CD4-positive, CD25-positive, alpha-beta regulatory T cell (primary cell): ENCODE results near the gene ADGRA1. TPM values are rescaled to one million over a fixed set of nuclear protein-coding genes. Genes with fewer than 3 reads are reported as not detected.

Experiments
- ATAC-seq, 2 donors: fragments of 150-1000 bp; cut with Tn5 transposase; one replicate each; pipeline ENCODE4 v1.10.0; 2021; ENCODE audit warnings: low read depth in 2 of 2, moderate number of reproducible peaks in 2 of 2, moderate library complexity in 1 of 2
- DNase-seq, 3 donors: peaks; one replicate each; pipeline versions ENCODE4 v3.0.0 to v3.0.0-alpha.2; 2012 to 2022; ENCODE audit warnings: mixed read lengths in 1 of 3
- H3K27ac ChIP-seq: one replicate; pipeline ENCODE4 v1.7.0; 2013; ENCODE audit warnings: mild to moderate bottlenecking, low read length; ENCODE audit not compliant: insufficient read depth, poor library complexity, severe bottlenecking
- H3K27me3 ChIP-seq: one replicate; pipeline ENCODE4 v1.7.0; 2013; ENCODE audit warnings: low read length; ENCODE audit not compliant: control insufficient read depth, insufficient read depth
- H3K36me3 ChIP-seq: one replicate; pipeline ENCODE4 v1.7.0; 2013; ENCODE audit warnings: mild to moderate bottlenecking, low read length, moderate library complexity; ENCODE audit not compliant: control insufficient read depth, insufficient read depth
- H3K4me1 ChIP-seq: 2 replicates; pipeline ENCODE4 v1.7.0; 2013; ENCODE audit warnings: mild to moderate bottlenecking, low read length; ENCODE audit not compliant: insufficient read depth, control insufficient read depth, poor library complexity, severe bottlenecking
- H3K4me3 ChIP-seq: one replicate; pipeline ENCODE4 v1.7.0; 2013; ENCODE audit warnings: low read depth, mild to moderate bottlenecking, low read length, moderate library complexity
- H3K9me3 ChIP-seq, 2 experiments: 1 replicate in 1 of 2; 2 replicates in 1 of 2; pipeline ENCODE4 v1.7.0; 2013; ENCODE audit warnings: low read length in 2 of 2, mild to moderate bottlenecking in 1 of 2, moderate library complexity in 1 of 2; ENCODE audit not compliant: control insufficient read depth in 2 of 2
- H3K27ac Mint-ChIP-seq, 3 donors: one replicate each; pipeline ENCODE4 v1.8.0; 2020 to 2022; ENCODE audit warnings: mild to moderate bottlenecking in 3 of 3, mixed read lengths in 3 of 3, moderate library complexity in 2 of 3
- H3K27me3 Mint-ChIP-seq: one replicate; pipeline ENCODE4 v1.8.0; 2022; ENCODE audit warnings: mild to moderate bottlenecking, mixed read lengths
- H3K36me3 Mint-ChIP-seq: one replicate; pipeline ENCODE4 v1.8.0; 2020; ENCODE audit warnings: mixed read lengths
- H3K4me1 Mint-ChIP-seq, 4 donors: one replicate each; pipeline ENCODE4 v1.8.0; 2020 to 2022; ENCODE audit warnings: mixed read lengths in 4 of 4, mild to moderate bottlenecking in 1 of 4
- H3K4me3 Mint-ChIP-seq, 4 donors: one replicate each; pipeline ENCODE4 v1.8.0; 2020 to 2022; ENCODE audit warnings: mild to moderate bottlenecking in 4 of 4, mixed read lengths in 4 of 4, moderate library complexity in 3 of 4
- H3K9me3 Mint-ChIP-seq, 7 donors: one replicate each; pipeline ENCODE4 v1.8.0; 2020 to 2022; ENCODE audit warnings: mixed read lengths in 7 of 7, mild to moderate bottlenecking in 3 of 7, moderate library complexity in 2 of 7
- polyA plus RNA-seq, 4 donors: library from polyadenylated mRNA; unstranded; fragments of 300-500 nt; fragmentation: Illumina TruSeq; gene quantifications; one replicate each; pipeline ENCODE4 v1.2.3, GENCODE V29; 2021
- total RNA-seq: library from RNA; stranded (reverse); gene quantifications from one replicate; pipeline ENCODE4 v1.2.3, GENCODE V29; 2022

ADGRA1 gene
- total and polyA plus RNA-seq, 5 donors from 2014 or later = not detected

DNA sequence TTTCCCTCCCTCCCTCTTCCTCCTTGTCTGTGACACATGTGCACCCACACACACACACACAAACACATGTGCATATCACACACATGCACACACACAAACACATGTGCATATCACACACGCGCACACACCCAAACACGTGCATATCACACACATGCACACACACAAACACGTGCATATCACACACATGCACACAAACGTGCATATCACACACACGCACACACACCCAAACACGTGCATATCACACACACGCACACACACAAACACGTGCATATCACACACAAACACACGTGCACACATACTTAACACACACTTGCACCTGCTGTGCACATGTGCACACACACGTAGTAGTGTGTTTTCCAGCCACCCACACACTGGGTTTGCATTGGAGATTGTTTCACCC lies 42.9 kb downstream of the ADGRA1 start:
- no peaks in the 10 kb centered on the region for H3K27me3 ChIP-seq
- no peak for ATAC-seq
- no peaks in the 10 kb centered on the region for H3K4me1 Mint-ChIP-seq
- H3K36me3 Mint-ChIP-seq = no peaks in the 10 kb centered on the region
- H3K27me3 Mint-ChIP-seq = no peaks in the 10 kb centered on the region
- no peak for DNase-seq
- no peak overlapping the region for H3K4me3 Mint-ChIP-seq
- no peak overlapping the region for H3K4me3 ChIP-seq
- no peaks in the 10 kb centered on the region for H3K36me3 ChIP-seq
- no peaks in the 10 kb centered on the region for H3K9me3 ChIP-seq
- no peak overlapping the region for H3K27ac ChIP-seq
- peaks cover 0 to 3% (median 0%) of the 10 kb centered on the region in 7 donors for H3K9me3 Mint-ChIP-seq
- no peaks in the 10 kb centered on the region for H3K4me1 ChIP-seq
- no peak overlapping the region for H3K27ac Mint-ChIP-seq

DNA sequence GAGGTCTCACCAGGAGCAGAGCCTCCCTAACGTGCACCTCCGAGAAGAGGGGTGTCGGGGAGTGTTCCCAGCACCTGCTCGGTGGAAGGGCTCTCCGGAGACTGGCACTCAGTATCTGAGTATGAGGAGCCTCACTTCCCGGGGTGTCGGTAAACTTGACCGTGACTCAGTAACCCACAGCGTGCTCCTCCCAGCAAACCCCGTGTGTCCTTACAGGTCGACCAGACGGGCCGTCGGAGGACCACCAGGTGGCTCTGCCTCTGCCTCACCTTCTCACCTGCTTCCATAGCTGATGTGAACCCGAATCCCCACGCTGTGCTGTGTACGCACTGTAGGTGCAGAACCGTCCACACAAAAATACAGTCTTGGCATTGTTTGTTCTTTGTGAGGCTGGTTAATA lies 43.3 kb downstream of the ADGRA1 start:
- Histone ChIP-seq H3K36me3 (no peaks in the 10 kb centered on the region), H3K9me3 (no peaks in the 10 kb centered on the region), H3K4me3 (no peak overlapping the region), H3K27me3 (no peaks in the 10 kb centered on the region), H3K4me1 (no peaks in the 10 kb centered on the region), H3K27ac (no peak overlapping the region)
- DNase-seq = no peak
- peaks cover 0 to 3% (median 0%) of the 10 kb centered on the region in 7 donors for H3K9me3 Mint-ChIP-seq
- no peaks in the 10 kb centered on the region for H3K4me1 Mint-ChIP-seq
- no peaks in the 10 kb centered on the region for H3K27me3 Mint-ChIP-seq
- H3K27ac Mint-ChIP-seq = no peak overlapping the region
- ATAC-seq = no peak
- no peaks in the 10 kb centered on the region for H3K36me3 Mint-ChIP-seq
- no peak overlapping the region for H3K4me3 Mint-ChIP-seq

DNA sequence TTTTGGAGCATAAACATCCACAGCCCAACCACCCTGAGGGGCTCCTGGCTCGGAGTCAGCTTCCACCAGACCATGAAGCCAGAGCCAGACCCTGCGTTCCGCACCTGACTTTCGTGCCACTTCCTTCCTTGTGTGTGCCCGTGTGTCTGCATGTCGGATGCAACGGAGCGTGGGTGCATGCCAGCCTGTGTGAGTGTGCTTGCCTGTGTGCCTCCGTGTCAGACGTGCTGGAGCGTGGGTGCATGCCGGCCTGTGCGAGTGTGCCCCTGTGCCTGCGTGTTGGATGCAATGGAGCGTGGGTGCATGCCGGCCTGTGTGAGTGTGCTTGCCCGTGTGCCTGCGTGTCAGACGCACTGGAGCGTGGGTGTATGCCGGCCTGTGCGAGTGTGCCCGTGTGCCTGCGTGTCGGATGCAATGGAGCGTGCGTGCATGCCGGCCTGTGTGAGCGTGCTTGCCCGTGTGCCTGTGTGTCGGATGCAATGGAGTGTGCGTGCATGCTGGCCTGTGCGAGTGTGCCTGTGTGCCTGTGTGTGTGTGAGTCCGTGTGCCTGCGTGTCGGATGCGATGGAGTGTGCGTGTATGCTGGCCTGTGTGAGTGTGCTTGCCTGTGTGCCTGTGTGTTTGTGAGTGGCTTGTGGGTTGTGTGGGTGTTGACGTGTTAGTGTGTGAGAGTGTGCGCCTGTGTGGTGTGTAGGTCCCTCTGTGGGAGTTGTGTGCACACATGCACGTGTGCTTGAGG lies 44.2 kb downstream of the ADGRA1 start:
- H3K9me3 Mint-ChIP-seq = peaks cover 0 to 3% (median 0%) of the 10 kb centered on the region in 7 donors
- no peak for ATAC-seq
- Histone ChIP-seq H3K27me3 (no peaks in the 10 kb centered on the region), H3K27ac (no peak overlapping the region), H3K4me3 (no peak overlapping the region), H3K36me3 (no peaks in the 10 kb centered on the region), H3K9me3 (no peaks in the 10 kb centered on the region), H3K4me1 (no peaks in the 10 kb centered on the region)
- H3K27me3 Mint-ChIP-seq = no peaks in the 10 kb centered on the region
- no peak for DNase-seq
- H3K36me3 Mint-ChIP-seq = no peaks in the 10 kb centered on the region
- no peak overlapping the region for H3K27ac Mint-ChIP-seq
- H3K4me3 Mint-ChIP-seq = no peak overlapping the region
- no peaks in the 10 kb centered on the region for H3K4me1 Mint-ChIP-seq

DNA sequence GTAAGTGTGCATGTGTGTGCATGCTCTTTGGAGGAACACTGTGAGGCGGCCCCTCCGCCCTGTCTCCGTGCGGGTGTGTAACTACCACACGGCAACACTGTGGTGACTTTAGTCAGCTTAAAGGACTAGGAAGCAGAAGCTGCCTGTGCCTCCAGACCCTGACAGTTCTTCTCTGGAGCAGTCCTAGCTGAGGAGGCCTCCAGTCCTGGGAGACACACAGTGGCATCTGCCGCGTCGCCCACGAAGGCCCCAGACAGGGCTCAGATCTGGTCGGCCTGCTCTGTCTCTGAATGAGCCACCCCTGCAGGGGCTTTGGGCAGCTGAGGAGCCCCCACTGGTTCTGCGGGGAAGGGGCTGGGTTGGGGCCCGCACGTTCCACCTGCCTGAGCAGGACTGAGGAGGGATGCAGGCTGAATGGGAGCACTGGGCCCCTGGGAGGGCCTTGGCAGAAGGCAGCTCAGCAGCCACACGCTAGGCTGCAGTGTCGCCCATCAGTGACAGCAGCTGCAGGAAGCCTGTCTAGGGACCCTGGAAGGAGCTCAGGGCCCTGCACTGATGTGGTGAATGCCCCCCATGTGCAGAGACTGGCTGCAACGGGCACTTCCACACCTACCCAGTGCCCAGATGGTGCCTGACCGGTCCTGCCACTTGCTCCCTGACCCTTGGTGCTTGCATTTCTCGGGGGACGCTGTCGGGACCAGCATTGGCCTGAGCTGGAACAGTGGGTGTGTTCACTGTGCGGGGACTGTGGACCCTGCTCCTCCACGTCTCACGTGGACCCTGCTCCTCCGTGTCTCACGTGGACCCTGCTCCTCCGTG lies 45.0 kb downstream of the ADGRA1 start:
- no peaks in the 10 kb centered on the region for H3K4me1 Mint-ChIP-seq
- no peaks in the 10 kb centered on the region for H3K27me3 Mint-ChIP-seq
- H3K27ac ChIP-seq = no peak overlapping the region
- ATAC-seq = no peak
- H3K4me3 Mint-ChIP-seq = no peak overlapping the region
- H3K36me3 ChIP-seq = no peaks in the 10 kb centered on the region
- no peaks in the 10 kb centered on the region for H3K27me3 ChIP-seq
- no peak overlapping the region for H3K4me3 ChIP-seq
- H3K36me3 Mint-ChIP-seq = no peaks in the 10 kb centered on the region
- H3K9me3 Mint-ChIP-seq = peaks cover 0 to 3% (median 0%) of the 10 kb centered on the region in 7 donors
- H3K27ac Mint-ChIP-seq = no peak overlapping the region
- no peaks in the 10 kb centered on the region for H3K4me1 ChIP-seq
- H3K9me3 ChIP-seq = no peaks in the 10 kb centered on the region
- DNase-seq = no peak

DNA sequence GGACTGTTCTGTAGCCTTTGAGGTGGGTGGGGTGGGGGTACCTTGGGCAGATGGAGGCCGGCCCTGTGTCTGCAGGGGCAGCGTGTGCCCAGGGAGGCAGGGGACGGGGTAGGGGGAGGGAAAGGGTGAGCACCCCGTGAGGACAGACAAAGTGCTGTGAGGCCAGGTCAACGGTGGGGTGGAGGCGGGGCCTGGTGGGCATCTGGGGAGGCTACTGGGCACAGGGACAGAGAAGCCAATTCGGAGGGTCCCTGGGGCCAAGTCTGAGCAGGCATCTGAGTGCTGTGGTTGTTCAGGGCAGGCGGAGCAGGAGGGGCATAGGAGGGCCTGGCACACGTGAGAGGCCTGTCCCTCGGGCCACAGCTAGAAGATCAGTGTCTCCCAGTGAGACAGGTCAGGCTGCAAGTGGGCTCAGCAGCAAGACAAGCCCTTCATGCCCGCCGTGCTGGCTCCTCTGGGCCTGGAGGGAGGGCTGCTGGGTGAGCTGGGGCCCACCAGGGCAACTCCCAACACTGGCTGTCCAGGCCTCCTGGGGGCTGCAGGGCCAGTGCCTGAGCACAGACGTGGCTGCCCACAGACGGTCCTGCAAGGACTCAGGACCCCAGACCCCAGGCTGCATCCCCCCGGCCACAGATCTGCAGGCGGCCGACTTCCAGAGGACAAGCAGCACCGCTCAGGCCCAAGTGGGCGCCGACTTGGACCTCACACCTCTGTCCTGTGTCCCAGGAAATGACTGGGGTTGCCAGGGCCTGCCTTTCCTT lies 45.9 kb downstream of the ADGRA1 start:
- Histone ChIP-seq H3K9me3 (no peaks in the 10 kb centered on the region), H3K27ac (no peak overlapping the region), H3K36me3 (no peaks in the 10 kb centered on the region), H3K4me3 (no peak overlapping the region), H3K27me3 (no peaks in the 10 kb centered on the region), H3K4me1 (no peaks in the 10 kb centered on the region)
- DNase-seq = no peak
- ATAC-seq = no peak
- no peaks in the 10 kb centered on the region for H3K4me1 Mint-ChIP-seq
- peaks cover 0 to 3% (median 0%) of the 10 kb centered on the region in 7 donors for H3K9me3 Mint-ChIP-seq
- no peak overlapping the region for H3K4me3 Mint-ChIP-seq
- no peaks in the 10 kb centered on the region for H3K27me3 Mint-ChIP-seq
- no peak overlapping the region for H3K27ac Mint-ChIP-seq
- H3K36me3 Mint-ChIP-seq = no peaks in the 10 kb centered on the region

DNA sequence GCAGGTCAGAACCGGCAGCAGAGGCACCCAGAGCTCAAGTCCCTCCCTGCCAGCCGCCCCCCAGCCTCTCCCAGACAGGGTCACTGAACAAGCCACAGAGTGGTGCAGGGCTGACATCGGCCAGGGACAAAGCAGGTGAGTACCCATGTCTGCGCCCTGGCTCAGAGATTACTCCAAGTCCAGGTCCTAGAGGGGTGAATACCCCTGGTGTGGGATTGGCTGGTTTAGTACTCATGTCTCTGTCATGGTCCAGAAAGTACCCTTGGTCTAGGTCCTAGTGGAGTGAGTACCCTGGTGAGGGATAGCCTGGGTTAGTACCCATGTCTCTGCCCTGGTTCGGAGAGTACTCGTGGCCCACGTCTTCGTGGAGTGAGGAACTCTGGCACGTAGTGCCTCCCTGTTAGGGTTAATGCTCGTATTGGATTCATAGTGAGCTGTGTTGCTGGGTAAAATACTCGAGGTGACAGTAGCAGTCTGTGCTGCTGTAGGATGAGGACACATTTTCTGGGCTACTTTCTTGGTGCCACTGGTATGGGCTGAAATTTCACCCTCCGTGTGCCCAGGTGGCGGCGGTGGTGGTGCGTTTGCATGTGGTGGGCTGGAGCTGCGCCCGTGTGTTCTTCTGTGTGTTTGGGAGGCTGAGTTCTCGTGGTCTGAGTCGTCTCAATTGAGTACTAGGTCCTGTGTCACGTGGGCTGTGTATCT lies 46.8 kb downstream of the ADGRA1 start:
- DNase-seq (no peak), ATAC-seq (no peak)
- H3K27ac ChIP-seq = no peak overlapping the region
- H3K9me3 ChIP-seq = no peaks in the 10 kb centered on the region
- H3K9me3 Mint-ChIP-seq = peaks cover 0 to 3% (median 0%) of the 10 kb centered on the region in 7 donors
- no peaks in the 10 kb centered on the region for H3K27me3 ChIP-seq
- H3K4me3 ChIP-seq = no peak overlapping the region
- no peaks in the 10 kb centered on the region for H3K4me1 ChIP-seq
- H3K27ac Mint-ChIP-seq = no peak overlapping the region
- H3K27me3 Mint-ChIP-seq = no peaks in the 10 kb centered on the region
- H3K4me1 Mint-ChIP-seq = no peaks in the 10 kb centered on the region
- H3K36me3 ChIP-seq = no peaks in the 10 kb centered on the region
- no peaks in the 10 kb centered on the region for H3K36me3 Mint-ChIP-seq
- no peak overlapping the region for H3K4me3 Mint-ChIP-seq

DNA sequence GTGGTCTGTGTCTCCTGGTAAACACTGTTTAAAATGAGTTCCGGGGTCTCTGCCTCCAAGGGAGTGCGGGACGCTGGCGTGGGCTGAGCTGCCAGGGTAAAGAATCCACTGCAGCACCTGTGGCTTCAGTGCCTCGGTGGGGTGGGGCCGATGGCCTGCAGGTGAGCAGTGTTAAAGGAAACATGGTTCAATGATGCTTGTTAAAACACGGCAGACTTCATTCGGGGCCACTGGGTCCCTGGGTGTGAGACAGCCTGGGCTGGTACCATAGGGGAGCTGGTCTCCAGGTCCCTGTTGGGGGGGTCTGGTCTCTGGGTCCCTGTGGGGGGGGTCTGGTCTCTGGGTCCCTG lies 47.4 kb downstream of the ADGRA1 start:
- Mint-ChIP-seq H3K27me3 (no peaks in the 10 kb centered on the region), H3K4me1 (no peaks in the 10 kb centered on the region), H3K27ac (no peak overlapping the region), H3K9me3 (peaks cover 0 to 3% (median 0%) of the 10 kb centered on the region in 7 donors), H3K4me3 (no peak overlapping the region), H3K36me3 (no peaks in the 10 kb centered on the region)
- DNase-seq (no peak), ATAC-seq (no peak)
- H3K36me3 ChIP-seq = no peaks in the 10 kb centered on the region
- H3K4me3 ChIP-seq = no peak overlapping the region
- no peak overlapping the region for H3K27ac ChIP-seq
- no peaks in the 10 kb centered on the region for H3K4me1 ChIP-seq
- H3K27me3 ChIP-seq = no peaks in the 10 kb centered on the region
- no peaks in the 10 kb centered on the region for H3K9me3 ChIP-seq
